CD14-positive monocyte (primary cell): Measurements from ENCODE around the gene WNT9B. TPM values are rescaled to one million over a fixed set of nuclear protein-coding genes. Genes with fewer than 3 reads are reported as not detected.
A peak's percentile ranks its signal among the peaks of the same experiment; 100 is the strongest.
"Not testable (repeated sequence)": the region's sequence is repeated elsewhere in the genome, so short reads cannot be mapped to it uniquely, and the experiment has no call there.

Experiments
- DNase-seq, 3 donors: peaks; one replicate each; pipeline ENCODE4 v3.0.0-alpha.2; 2011 to 2022
- H2AFZ ChIP-seq: 2 replicates; pipeline ENCODE4 v1.6.0; 2012; ENCODE audit warnings: mild to moderate bottlenecking, low read depth, low read length, inconsistent platforms; ENCODE audit not compliant: insufficient read depth, poor library complexity, severe bottlenecking
- H3K27ac ChIP-seq, 2 donors: 1 replicate in 1 of 2; 2 replicates in 1 of 2; pipeline ENCODE4 v1.5.1; 2012 to 2013; ENCODE audit warnings: low read length in 2 of 2, control low read depth in 1 of 2, inconsistent platforms in 1 of 2, low read depth in 1 of 2, mild to moderate bottlenecking in 1 of 2
- H3K27me3 ChIP-seq, 2 donors: one replicate each; pipeline versions ENCODE4 v1.6.0 to v1.6.1; 2011 to 2013; ENCODE audit warnings: low read length in 2 of 2; ENCODE audit not compliant: control insufficient read depth in 2 of 2, insufficient read depth in 2 of 2
- H3K36me3 ChIP-seq, 2 donors: replicated peaks in 1 of 2; 1 replicate in 1 of 2; 2 replicates in 1 of 2; pipeline versions ENCODE4 v1.5.1 to v1.6.1; 2012 to 2013; ENCODE audit warnings: low read length in 2 of 2, control low read depth in 1 of 2, inconsistent platforms in 1 of 2, mild to moderate bottlenecking in 1 of 2; ENCODE audit not compliant: insufficient read depth in 2 of 2, control insufficient read depth in 1 of 2
- H3K4me1 ChIP-seq, 2 donors: 1 replicate in 1 of 2; 2 replicates in 1 of 2; pipeline versions ENCODE4 v1.5.1 to v1.6.1; 2012 to 2013; ENCODE audit warnings: low read length in 2 of 2, control low read depth in 1 of 2, inconsistent platforms in 1 of 2, mild to moderate bottlenecking in 1 of 2, moderate library complexity in 1 of 2; ENCODE audit not compliant: insufficient read depth in 2 of 2, control insufficient read depth in 1 of 2
- H3K4me2 ChIP-seq: replicated peaks from 2 replicates; pipeline ENCODE3; 2012; ENCODE audit warnings: low read length, moderate library complexity, mild to moderate bottlenecking; ENCODE audit not compliant: poor library complexity, severe bottlenecking; ENCODE audit errors: extremely low read depth
- H3K4me3 ChIP-seq, 3 experiments: fragments of 200-600 bp in 1 of 3; sonication (generic) in 1 of 3; replicated peaks in 1 of 3; 1 replicate in 2 of 3; 2 replicates in 1 of 3; pipeline ENCODE4 v1.5.1; 2011 to 2013; ENCODE audit warnings: low read length in 3 of 3, mild to moderate bottlenecking in 3 of 3, control low read depth in 2 of 3, low read depth in 2 of 3, inconsistent platforms in 1 of 3, moderate library complexity in 1 of 3
- H3K79me2 ChIP-seq: 2 replicates; pipeline ENCODE4 v1.6.0; 2012; ENCODE audit warnings: mild to moderate bottlenecking, control low read depth, inconsistent platforms, low read length, moderate library complexity; ENCODE audit not compliant: insufficient read depth
- H3K9ac ChIP-seq: 2 replicates; pipeline ENCODE4 v1.6.0; 2017; ENCODE audit warnings: low read length, mild to moderate bottlenecking; ENCODE audit not compliant: insufficient read depth, poor library complexity, severe bottlenecking
- H3K9me3 ChIP-seq, 2 donors: replicated peaks in 1 of 2; 1 replicate in 1 of 2; 2 replicates in 1 of 2; pipeline versions ENCODE4 v1.5.1 to v1.6.1; 2012 to 2013; ENCODE audit warnings: low read length in 2 of 2, control low read depth in 1 of 2; ENCODE audit not compliant: control insufficient read depth in 1 of 2, insufficient read depth in 1 of 2
- H4K20me1 ChIP-seq: 2 replicates; pipeline ENCODE4 v1.6.0; 2012; ENCODE audit warnings: mild to moderate bottlenecking, low read length, control low read depth, moderate library complexity; ENCODE audit not compliant: insufficient read depth
- H3K27ac Mint-ChIP-seq, 7 donors: one replicate each; pipeline ENCODE4 v1.8.0; 2020; ENCODE audit warnings: mild to moderate bottlenecking in 7 of 7, mixed read lengths in 7 of 7, moderate library complexity in 6 of 7, inconsistent platforms in 2 of 7
- H3K27me3 Mint-ChIP-seq, 3 donors: one replicate each; pipeline ENCODE4 v1.8.0; 2021 to 2022; ENCODE audit warnings: low read depth in 3 of 3, mild to moderate bottlenecking in 3 of 3, mixed read lengths in 3 of 3, moderate library complexity in 3 of 3, inconsistent platforms in 1 of 3
- H3K36me3 Mint-ChIP-seq, 2 donors: one replicate each; pipeline ENCODE4 v1.8.0; 2020; ENCODE audit warnings: mixed read lengths in 2 of 2, inconsistent platforms in 1 of 2, mild to moderate bottlenecking in 1 of 2
- H3K4me1 Mint-ChIP-seq: one replicate; pipeline ENCODE4 v1.8.0; 2020; ENCODE audit warnings: mild to moderate bottlenecking, mixed read lengths
- H3K4me3 Mint-ChIP-seq, 2 donors: one replicate each; pipeline ENCODE4 v1.8.0; 2020; ENCODE audit warnings: mild to moderate bottlenecking in 2 of 2, mixed read lengths in 2 of 2, moderate library complexity in 1 of 2
- H3K9me3 Mint-ChIP-seq, 7 donors: one replicate each; pipeline ENCODE4 v1.8.0; 2020 to 2022; ENCODE audit warnings: mixed read lengths in 7 of 7, mild to moderate bottlenecking in 6 of 7, moderate library complexity in 6 of 7, inconsistent platforms in 2 of 7
- CTCF ChIP-seq: fragments of 200-600 bp; IDR thresholded peaks from one replicate; pipeline ENCODE4 v1.8.0; 2022; ENCODE audit warnings: antibody characterized with exemption, mild to moderate bottlenecking
- WGBS: methylation state at CpG from one replicate; pipeline ENCODE4 v1.1.5; 2013; ENCODE audit warnings: missing lambda C conversion rate; ENCODE audit not compliant: insufficient coverage; 5-methylcytosine and 5-hydroxymethylcytosine counted together
- intact Hi-C, 2 donors: fragments of 100-400 bp; cut with micrococcal nuclease; formaldehyde crosslinking; loops; one replicate each; pipeline versions ENCODE4 v1.15.0 to v1.15.1; 2023
- polyA plus RNA-seq, 3 donors: library from polyadenylated mRNA; depleted of rRNA in 1 of 3; unstranded in 2 of 3; stranded (reverse) in 1 of 3; fragments of 300-500 nt in 2 of 3; fragments of >200 nt in 1 of 3; fragmentation: Illumina TruSeq in 2 of 3; gene quantifications; 1 replicate in 2 of 3; 2 replicates in 1 of 3; pipeline ENCODE4 v1.2.3, GENCODE V29; 2012 to 2021

Gene WNT9B
- polyA plus RNA-seq, 3 donors = 0.19 TPM; not detected in 2

GRCh38 chr17:46917516-46917915 lies 66.1 kb downstream of the WNT9B start:
- H3K79me2 ChIP-seq = no peaks in the 10 kb centered on the region
- H3K4me2 ChIP-seq = no peak overlapping the region
- no peaks in the 10 kb centered on the region for H3K4me1 ChIP-seq
- Mint-ChIP-seq H3K27ac (no peak overlapping the region), H3K4me1 (peaks cover under 1% of the 10 kb centered on the region), H3K9me3 (peaks cover 0 to 5% (median 3%) of the 10 kb centered on the region in 7 donors), H3K27me3 (peaks cover 0 to 14% (median 4%) of the 10 kb centered on the region in 3 donors), H3K4me3 (no peak overlapping the region), H3K36me3 (no peaks in the 10 kb centered on the region)
- H4K20me1 ChIP-seq = no peaks in the 10 kb centered on the region
- no peak for TF ChIP-seq CTCF
- no peak overlapping the region for H2AFZ ChIP-seq
- no peak for DNase-seq
- no peaks in the 10 kb centered on the region for H3K27me3 ChIP-seq
- H3K4me3 ChIP-seq = no peak overlapping the region
- H3K9ac ChIP-seq = no peak overlapping the region
- no peaks in the 10 kb centered on the region for H3K9me3 ChIP-seq
- no peaks in the 10 kb centered on the region for H3K36me3 ChIP-seq
- no CpG with 5 or more reads among the region's 4 CpGs for WGBS
- H3K27ac ChIP-seq = no peak overlapping the region
- intact Hi-C loops = no loop called here

- H3K4me2 ChIP-seq, H2AFZ ChIP-seq, H3K36me3 Mint-ChIP-seq, H3K9me3 ChIP-seq, H3K27me3 ChIP-seq, H3K27me3 Mint-ChIP-seq, H3K9ac ChIP-seq, intact Hi-C loops, H3K27ac ChIP-seq, H3K36me3 ChIP-seq, DNase-seq, H3K9me3 Mint-ChIP-seq, H3K4me3 ChIP-seq: not testable (repeated sequence)
- Histone ChIP-seq H4K20me1 (peaks cover 24% of the 10 kb centered on the region), H3K4me1 (peaks cover 14 to 24% of the 10 kb centered on the region in 2 donors), H3K79me2 (peaks cover 41% of the 10 kb centered on the region)
- WGBS = no CpG with 5 or more reads among the region's 4 CpGs
- peak overlapping the region in 1 of 2 donors; percentile 67 for H3K4me3 Mint-ChIP-seq
- H3K4me1 Mint-ChIP-seq = peaks cover 30% of the 10 kb centered on the region
- peak overlapping the region in 1 of 7 donors; percentile 68 for H3K27ac Mint-ChIP-seq
Measured at GRCh38 chr17:46921962-46922361, 70.6 kb downstream of the WNT9B start.
